H1 (cell line): ENCODE results near the gene SLC6A18. TPM values are rescaled to one million over a fixed set of nuclear protein-coding genes. Genes with fewer than 3 reads are reported as not detected.

Source experiments
- FOSL1 ChIP-seq: IDR thresholded peaks from 2 replicates; pipeline ENCODE4 v1.6.1; 2011; ENCODE audit warnings: mild to moderate bottlenecking, low read depth, low read length, moderate library complexity; ENCODE audit not compliant: insufficient read depth
- KDM4A ChIP-seq: IDR thresholded peaks from one replicate; pipeline ENCODE4 v1.7.1; 2012; ENCODE audit warnings: low read depth, mild to moderate bottlenecking, moderate library complexity, low read length, inconsistent platforms; ENCODE audit not compliant: severe bottlenecking
- TCF12 ChIP-seq: IDR thresholded peaks from 2 replicates; pipeline ENCODE4 v1.6.1; 2011; ENCODE audit warnings: low read depth, mild to moderate bottlenecking, low read length
- polyA plus RNA-seq, 7 experiments: library from polyadenylated mRNA; depleted of rRNA in 3 of 7; stranded (reverse) in 5 of 7; unstranded in 2 of 7; fragments of >200 nt in 5 of 7; fragments of 200-250 nt in 2 of 7; gene quantifications; 1 replicate in 5 of 7; 2 replicates in 1 of 7; 4 replicates in 1 of 7; pipeline versions ENCODE4 v1.2.1 to v1.2.3, GENCODE V29; 2011 to 2013; ENCODE audit warnings: missing spikeins in 2 of 7, mixed read lengths in 2 of 7
- total RNA-seq: library from RNA; stranded (reverse); fragmentation: NEBNext Ultra II Directional; extraction: Animal tissue kit (Norgen Biotek cat#: 25700); gene quantifications from 2 replicates; pipeline ENCODE4 v1.2.1, GENCODE V29; 2021
- TF ChIP-seq, protein P1 (sequence below): IDR thresholded peaks from 2 replicates; pipeline ENCODE4 v1.6.1; 2012; ENCODE audit warnings: inconsistent platforms

The SLC6A18 gene
- total and polyA plus RNA-seq, 2 of the 8 experiments (the other 6 are each of a cell fraction or from before 2014, with no cell fraction given) = not detected

DNA sequence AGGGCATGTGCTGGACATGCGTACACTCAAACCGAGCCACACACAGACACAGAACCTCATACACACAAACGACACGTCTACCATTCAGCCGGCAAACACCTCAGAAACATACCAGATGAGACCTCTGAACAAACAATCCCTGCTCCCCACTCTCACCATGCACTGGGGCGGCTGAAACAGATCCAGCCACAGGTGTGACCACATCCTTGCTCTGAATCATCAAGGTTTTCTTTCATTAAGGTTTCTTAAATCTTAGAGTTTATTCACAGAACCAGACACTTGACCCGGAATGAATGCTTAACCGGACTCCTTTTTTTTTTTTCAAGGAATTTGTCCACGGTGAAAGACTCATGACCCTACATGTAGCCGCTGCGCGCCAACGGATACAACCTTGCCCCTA is 43.5 kb downstream of the SLC6A18 start (continued):
- TF ChIP-seq TCF12 (no peak), KDM4A (no peak), FOSL1 (no peak)
- TF ChIP-seq, protein P1, sequence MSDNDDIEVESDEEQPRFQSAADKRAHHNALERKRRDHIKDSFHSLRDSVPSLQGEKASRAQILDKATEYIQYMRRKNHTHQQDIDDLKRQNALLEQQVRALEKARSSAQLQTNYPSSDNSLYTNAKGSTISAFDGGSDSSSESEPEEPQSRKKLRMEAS = no peak
